Measurements from ENCODE around the gene TSKS.

GRCh38 chr19:49690656-49691242 is 72.4 kb downstream of the TSKS start, which contains the start of gene CPT1C:
- TF ChIP-seq CTCF (IDR thresholded peaks at IDR 0.05) (no peak), POLR2AphosphoS5 (IDR thresholded peaks at IDR 0.05) (no peak), POLR2A (IDR thresholded peaks at IDR 0.05) (peak in 1 of 2 donors; percentile 21), EP300 (IDR thresholded peaks at IDR 0.05) (no peak)
